Loucy (cell line): Measurements from ENCODE around the gene ACSL5.

Experiments
- H2AFZ ChIP-seq: fragments of 200-600 bp; sonication (generic); 2 replicates; pipeline ENCODE4 v1.6.0; 2016; ENCODE audit warnings: antibody characterized with exemption, mild to moderate bottlenecking, low read length, moderate library complexity
- H3F3A ChIP-seq: fragments of 200-600 bp; 2 replicates; pipeline ENCODE4 v1.6.0; 2016; ENCODE audit warnings: antibody characterized with exemption, low read depth, mild to moderate bottlenecking
- H3K27me3 ChIP-seq: fragments of 200-600 bp; sonication (generic); 2 replicates; pipeline ENCODE4 v1.6.1; 2014; ENCODE audit warnings: low read length, mild to moderate bottlenecking; ENCODE audit not compliant: insufficient read depth, poor library complexity, severe bottlenecking
- H3K36me3 ChIP-seq: fragments of 200-600 bp; sonication (generic); 2 replicates; pipeline ENCODE4 v1.6.1; 2016; ENCODE audit warnings: low read length; ENCODE audit not compliant: insufficient read depth
- H3K4me1 ChIP-seq: fragments of 200-600 bp; sonication (generic); 2 replicates; pipeline ENCODE4 v1.5.1; 2014; ENCODE audit warnings: low read length, mild to moderate bottlenecking; ENCODE audit not compliant: insufficient read depth, poor library complexity, severe bottlenecking
- H3K4me2 ChIP-seq: fragments of 200-600 bp; sonication (generic); 2 replicates; pipeline ENCODE4 v1.6.0; 2014; ENCODE audit warnings: antibody characterized with exemption, low read length, low read depth, mild to moderate bottlenecking; ENCODE audit not compliant: poor library complexity, severe bottlenecking
- H3K4me3 ChIP-seq: fragments of 200-600 bp; sonication (generic); 2 replicates; pipeline ENCODE4 v1.5.1; 2014; ENCODE audit warnings: low read length, mild to moderate bottlenecking, mixed read lengths; ENCODE audit not compliant: poor library complexity, severe bottlenecking
- H3K79me2 ChIP-seq: fragments of 200-600 bp; sonication (generic); 2 replicates; pipeline ENCODE4 v1.6.1; 2014; ENCODE audit warnings: low read length; ENCODE audit not compliant: insufficient read depth
- H3K9ac ChIP-seq: fragments of 200-600 bp; sonication (generic); 2 replicates; pipeline ENCODE4 v1.6.0; 2014; ENCODE audit warnings: mild to moderate bottlenecking, low read depth, low read length, moderate library complexity; ENCODE audit not compliant: poor library complexity, severe bottlenecking
- H3K9me2 ChIP-seq: fragments of 200-600 bp; sonication (generic); replicated peaks from 2 replicates; pipeline ENCODE4 v1.6.1; 2016; ENCODE audit warnings: low read depth, low read length, mixed read lengths
- H3K9me3 ChIP-seq: fragments of 200-600 bp; sonication (generic); 2 replicates; pipeline ENCODE4 v1.6.1; 2014; ENCODE audit warnings: mild to moderate bottlenecking, antibody characterized with exemption, low read length, low read depth; ENCODE audit not compliant: insufficient read depth
- H4K20me1 ChIP-seq: fragments of 200-600 bp; sonication (generic); 2 replicates; pipeline ENCODE4 v1.6.0; 2014; ENCODE audit warnings: antibody characterized with exemption, low read length, mild to moderate bottlenecking; ENCODE audit not compliant: insufficient read depth, poor library complexity, severe bottlenecking
- CTCF ChIP-seq: fragments of 200-600 bp; sonication (generic); conservative IDR thresholded peaks from 2 replicates; pipeline ENCODE4 v1.5.1; 2014; ENCODE audit warnings: mild to moderate bottlenecking, antibody characterized with exemption, low read length
- EZH2phosphoT487 ChIP-seq: fragments of 200-600 bp; IDR thresholded peaks from 2 replicates; pipeline ENCODE4 v1.6.1; 2018; ENCODE audit warnings: antibody characterized with exemption, mild to moderate bottlenecking, moderate library complexity, borderline replicate concordance

Gene ACSL5

GRCh38 chr10:112360308-112361270 is 13.3 kb upstream of the ACSL5 start:
- no peak overlapping the region for H2AFZ ChIP-seq

GRCh38 chr10:112361951-112362751 is 11.8 kb upstream of the ACSL5 start:
- H3K9me2 ChIP-seq, result no peaks in the 10 kb centered on the region
- H3K36me3 ChIP-seq, result no peaks in the 10 kb centered on the region
- no peak overlapping the region for H3K4me3 ChIP-seq
- no peaks in the 10 kb centered on the region for H3K27me3 ChIP-seq
- H3K9ac ChIP-seq, result no peak overlapping the region
- H3F3A ChIP-seq, result no peaks in the 10 kb centered on the region
- H3K79me2 ChIP-seq, result no peaks in the 10 kb centered on the region
- H3K4me1 ChIP-seq, result no peaks in the 10 kb centered on the region
- H4K20me1 ChIP-seq, result no peaks in the 10 kb centered on the region
- TF ChIP-seq EZH2phosphoT487 (no peak), CTCF (no peak)
- H3K9me3 ChIP-seq, result no peaks in the 10 kb centered on the region
- no peak overlapping the region for H2AFZ ChIP-seq
- no peak overlapping the region for H3K4me2 ChIP-seq

More at GRCh38 chr10:112360308-112361270, 13.3 kb upstream of the ACSL5 start:
- no peaks in the 10 kb centered on the region for H3K4me1 ChIP-seq
- no peaks in the 10 kb centered on the region for H3K9me3 ChIP-seq
- no peaks in the 10 kb centered on the region for H3K27me3 ChIP-seq
- H3K4me2 ChIP-seq, result no peak overlapping the region
- no peaks in the 10 kb centered on the region for H3K36me3 ChIP-seq
- H3K9ac ChIP-seq, result no peak overlapping the region
- no peak for TF ChIP-seq CTCF
- TF ChIP-seq EZH2phosphoT487, result no peak
- no peaks in the 10 kb centered on the region for H3K9me2 ChIP-seq
- no peaks in the 10 kb centered on the region for H3K79me2 ChIP-seq
- no peaks in the 10 kb centered on the region for H4K20me1 ChIP-seq
- no peak overlapping the region for H3K4me3 ChIP-seq
- H3F3A ChIP-seq, result no peaks in the 10 kb centered on the region

GRCh38 chr10:112362833-112363232 is 11.1 kb upstream of the ACSL5 start:
- no peaks in the 10 kb centered on the region for H3F3A ChIP-seq
- no peaks in the 10 kb centered on the region for H3K4me1 ChIP-seq
- H3K79me2 ChIP-seq, result no peaks in the 10 kb centered on the region
- H3K36me3 ChIP-seq, result no peaks in the 10 kb centered on the region
- no peaks in the 10 kb centered on the region for H3K9me2 ChIP-seq
- no peak overlapping the region for H2AFZ ChIP-seq
- H3K4me2 ChIP-seq, result no peak overlapping the region
- no peaks in the 10 kb centered on the region for H4K20me1 ChIP-seq
- H3K9ac ChIP-seq, result no peak overlapping the region
- H3K9me3 ChIP-seq, result no peaks in the 10 kb centered on the region
- TF ChIP-seq CTCF, result no peak
- no peak for TF ChIP-seq EZH2phosphoT487
- no peak overlapping the region for H3K4me3 ChIP-seq
- H3K27me3 ChIP-seq, result no peaks in the 10 kb centered on the region
